ENCODE results near the gene HNF4A. TPM values are rescaled to one million over a fixed set of nuclear protein-coding genes. Genes with fewer than 3 reads are reported as not detected.

HNF4A gene
- total and polyA plus RNA-seq, 7 donors: 0.27 to 124 (median 52.9) TPM; not detected in 2

- no peaks in the 10 kb centered on the region for H3K9me3 ChIP-seq
Observed at GRCh38 chr20:44334709-44335108, 20.8 kb upstream of the HNF4A start.

DNA sequence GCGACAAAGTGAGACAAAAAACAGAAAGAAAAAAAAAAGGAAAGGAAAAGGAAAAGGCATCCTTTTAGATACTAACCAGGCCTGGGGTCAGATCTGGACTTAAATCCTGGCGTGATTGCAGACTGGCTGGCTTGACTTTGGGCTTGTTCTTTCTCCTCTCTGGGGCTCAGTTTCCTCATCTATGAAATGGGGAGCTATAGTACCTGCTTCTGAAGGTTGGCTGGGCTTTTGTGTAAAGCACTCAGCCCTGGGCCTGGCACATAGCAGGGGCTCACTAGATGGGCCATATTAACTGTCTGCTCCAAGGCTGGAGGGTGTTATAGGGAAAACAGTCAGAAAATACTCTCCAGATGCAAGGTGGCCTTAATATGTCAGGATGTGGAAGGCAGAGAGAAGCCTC, 19.8 kb upstream of the HNF4A start:
- intact Hi-C loops (cut with DNase I): no loop called here
- Histone ChIP-seq H3K27ac (no peak overlapping the region), H3K9me3 (no peaks in the 10 kb centered on the region), H3K36me3 (no peaks in the 10 kb centered on the region), H3K4me3 (no peak overlapping the region), H3K27me3 (peaks cover 0 to 28% (median 0%) of the 10 kb centered on the region in 3 donors), H3K4me1 (no peaks in the 10 kb centered on the region)
- 85 to 92% methylated on average over 2 of the region's 2 CpGs for WGBS, 2 donors
- TF ChIP-seq POLR2AphosphoS5 (IDR thresholded peaks at IDR 0.05) (no peak), CTCF (IDR thresholded peaks at IDR 0.05) (no peak), EP300 (IDR thresholded peaks at IDR 0.05) (no peak), POLR2A (IDR thresholded peaks at IDR 0.05) (no peak)
- no peak for DNase-seq

More at GRCh38 chr20:44334709-44335108, 20.8 kb upstream of the HNF4A start:
- intact Hi-C loops (cut with DNase I): no loop called here
- H3K4me3 ChIP-seq: no peak overlapping the region
- H3K36me3 ChIP-seq: no peaks in the 10 kb centered on the region
- DNase-seq: no peak
- TF ChIP-seq POLR2A (IDR thresholded peaks at IDR 0.05): no peak
- TF ChIP-seq CTCF (IDR thresholded peaks at IDR 0.05): no peak
- no peak for TF ChIP-seq EP300 (IDR thresholded peaks at IDR 0.05)
- no peak for TF ChIP-seq POLR2AphosphoS5 (IDR thresholded peaks at IDR 0.05)
- 74 to 87% methylated on average over 4 of the region's 4 CpGs for WGBS, 2 donors
- peaks cover 0 to 28% (median 0%) of the 10 kb centered on the region in 3 donors for H3K27me3 ChIP-seq
- H3K4me1 ChIP-seq: no peaks in the 10 kb centered on the region
- H3K27ac ChIP-seq: no peak overlapping the region

GRCh38 chr20:44336086-44336485, 19.4 kb upstream of the HNF4A start:
- DNase-seq: no peak
- no peak overlapping the region for H3K4me3 ChIP-seq
- no peaks in the 10 kb centered on the region for H3K36me3 ChIP-seq
- H3K27me3 ChIP-seq: peaks cover 0 to 28% (median 0%) of the 10 kb centered on the region in 3 donors
- TF ChIP-seq POLR2A (IDR thresholded peaks at IDR 0.05): no peak
- no peak for TF ChIP-seq POLR2AphosphoS5 (IDR thresholded peaks at IDR 0.05)
- TF ChIP-seq EP300 (IDR thresholded peaks at IDR 0.05): no peak
- WGBS, 2 donors: 42 to 81% methylated on average over 15 of the region's 15 CpGs
- no peak overlapping the region for H3K27ac ChIP-seq
- intact Hi-C loops (cut with DNase I): no loop called here
- no peaks in the 10 kb centered on the region for H3K9me3 ChIP-seq
- no peaks in the 10 kb centered on the region for H3K4me1 ChIP-seq

DNA sequence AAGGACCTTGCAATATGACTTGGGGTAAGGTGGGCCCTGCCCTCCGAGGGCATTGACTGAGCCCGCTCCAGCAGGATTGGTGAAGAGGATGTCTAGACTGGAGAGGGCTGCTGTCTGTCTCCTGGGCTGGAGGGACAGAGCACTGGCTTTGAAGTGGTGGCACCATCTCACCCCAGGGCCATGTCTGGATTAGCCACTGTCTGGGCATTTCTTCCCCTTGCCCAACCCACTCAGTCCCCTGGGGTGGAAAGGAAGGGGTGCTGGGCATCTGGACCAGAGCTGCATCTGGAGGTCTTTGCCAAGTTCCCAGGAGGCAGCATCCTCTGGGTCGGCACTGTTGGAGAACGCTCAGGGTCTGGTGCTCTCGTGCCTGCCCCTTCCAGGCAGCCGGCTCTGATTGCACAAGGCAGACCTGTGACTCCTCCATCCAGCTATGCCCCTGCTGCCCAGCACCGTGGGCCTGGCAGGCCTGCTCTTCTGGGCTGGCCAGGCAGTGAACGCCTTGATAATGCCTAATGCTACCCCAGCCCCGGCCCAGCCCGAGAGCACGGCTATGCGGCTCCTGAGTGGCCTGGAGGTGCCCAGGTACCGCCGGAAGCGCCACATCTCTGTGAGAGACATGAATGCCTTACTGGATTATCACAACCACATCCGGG, 18.6 kb upstream of the HNF4A start, which contains the start of gene R3HDML:
TSS of gene R3HDML (plus strand) at position 319 of the 656 bp plus-strand sequence. CDS start at position 434, 115 bp downstream.
- no peaks in the 10 kb centered on the region for H3K36me3 ChIP-seq
- H3K9me3 ChIP-seq: no peaks in the 10 kb centered on the region
- H3K4me3 ChIP-seq: no peak within 1 kb of the TSS
- no peak for TF ChIP-seq EP300 (IDR thresholded peaks at IDR 0.05)
- TF ChIP-seq POLR2A (IDR thresholded peaks at IDR 0.05): no peak
- no peak for TF ChIP-seq POLR2AphosphoS5 (IDR thresholded peaks at IDR 0.05)
- TF ChIP-seq CTCF (IDR thresholded peaks at IDR 0.05): no peak
- no peak within 1 kb of the TSS for H3K27ac ChIP-seq
- DNase-seq: no peak
- intact Hi-C loops (cut with DNase I): no loop called here
- WGBS, 2 donors: 85 to 90% methylated on average over 16 of the region's 16 CpGs
- no peaks in the 10 kb centered on the region for H3K4me1 ChIP-seq
- peaks cover 0 to 28% (median 0%) of the 10 kb centered on the region in 3 donors for H3K27me3 ChIP-seq

GRCh38 chr20:44342248-44342647, 13.3 kb upstream of the HNF4A start:
- H3K27ac ChIP-seq: no peak overlapping the region
- 65 to 70% methylated on average over 6 of the region's 6 CpGs for WGBS, 2 donors
- H3K9me3 ChIP-seq: no peaks in the 10 kb centered on the region
- H3K36me3 ChIP-seq: no peaks in the 10 kb centered on the region
- no peak overlapping the region for H3K4me3 ChIP-seq
- DNase-seq: no peak
- H3K27me3 ChIP-seq: peaks cover 0 to 7% (median 0%) of the 10 kb centered on the region in 3 donors
- no peaks in the 10 kb centered on the region for H3K4me1 ChIP-seq
- intact Hi-C loops (cut with DNase I): no loop called here
- TF ChIP-seq POLR2A (IDR thresholded peaks at IDR 0.05) (no peak), CTCF (IDR thresholded peaks at IDR 0.05) (no peak), EP300 (IDR thresholded peaks at IDR 0.05) (no peak), POLR2AphosphoS5 (IDR thresholded peaks at IDR 0.05) (no peak)

Measured in sigmoid colon (tissue), 7 donors.